BJ (cell line): ENCODE measurements around the gene RAB3B. TPM values are rescaled to one million over a fixed set of nuclear protein-coding genes. Genes with fewer than 3 reads are reported as not detected.

Experiments used
- CTCF ChIA-PET: fragments of 350-600 bp; formaldehyde crosslinking; extraction: SDS; loops from one replicate; lab custom pipeline; 2021; ENCODE audit warnings: antibody characterized with exemption, inconsistent platforms; lab: Yijun Ruan, JAX
- POLR2A ChIA-PET: fragments of 300-600 bp; sonication (Branson Sonifier 250); formaldehyde crosslinking; extraction: SDS; loops from one replicate; lab custom pipeline; 2021; ENCODE audit warnings: antibody characterized with exemption; lab: Charles Lee
- DNase-seq: peaks from one replicate; pipeline ENCODE4 v3.0.0-alpha.2; 2011; ENCODE audit warnings: low read depth
- H3K27me3 ChIP-seq: 2 replicates; pipeline ENCODE4 v1.6.0; 2011; ENCODE audit warnings: low read length; ENCODE audit not compliant: control insufficient read depth, insufficient read depth
- H3K36me3 ChIP-seq: 2 replicates; pipeline ENCODE4 v1.5.1; 2011; ENCODE audit warnings: low read length; ENCODE audit not compliant: control insufficient read depth, insufficient read depth
- H3K4me3 ChIP-seq: 2 replicates; pipeline ENCODE4 v1.5.1; 2011; ENCODE audit warnings: low read depth, mild to moderate bottlenecking, control low read depth, low read length
- polyA plus RNA-seq: library from polyadenylated mRNA; depleted of rRNA; stranded (reverse); fragments of >200 nt; gene quantifications from 2 replicates; pipeline ENCODE4 v1.2.3, GENCODE V29; 2011
- TF ChIP-seq, protein P1 (sequence below): IDR thresholded peaks from 2 replicates; pipeline ENCODE4 v1.5.1; 2011; ENCODE audit warnings: low read depth, mild to moderate bottlenecking, control low read depth, inconsistent platforms, low read length, moderate library complexity; ENCODE audit not compliant: insufficient read depth

The RAB3B gene
- polyA plus RNA-seq, 1 experiment, result 27.4 TPM

DNA sequence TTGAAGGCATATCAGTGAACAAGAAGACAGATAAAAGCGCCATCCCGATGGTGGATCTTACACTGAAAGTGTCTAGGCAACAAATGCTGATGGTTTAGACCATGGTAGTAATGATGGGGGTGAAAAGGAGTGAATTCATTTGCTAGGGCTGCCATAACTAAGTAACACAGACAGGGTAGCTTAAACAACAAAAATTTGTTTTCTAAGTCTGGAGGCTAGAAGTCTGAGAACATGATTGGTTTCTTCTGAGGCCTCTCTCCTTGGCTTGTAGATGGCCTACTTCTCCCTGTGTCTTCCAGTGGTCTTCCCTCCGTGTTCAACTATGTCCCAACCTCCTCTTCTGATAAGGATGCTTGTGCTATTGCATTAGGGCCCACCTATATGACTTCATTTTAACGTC lies 13.4 kb upstream of the RAB3B start:
- Histone ChIP-seq H3K4me3 (no peak overlapping the region), H3K36me3 (no peaks in the 10 kb centered on the region), H3K27me3 (no peaks in the 10 kb centered on the region)
- CTCF ChIA-PET, result interaction anchor here (0.6 to 3.1 kb wide), 3 partner anchors 70 to 209 kb away, joined by 3 to 39 read pairs (median 4); no protein-coding TSS in a partner anchor
- TF ChIP-seq, protein P1, sequence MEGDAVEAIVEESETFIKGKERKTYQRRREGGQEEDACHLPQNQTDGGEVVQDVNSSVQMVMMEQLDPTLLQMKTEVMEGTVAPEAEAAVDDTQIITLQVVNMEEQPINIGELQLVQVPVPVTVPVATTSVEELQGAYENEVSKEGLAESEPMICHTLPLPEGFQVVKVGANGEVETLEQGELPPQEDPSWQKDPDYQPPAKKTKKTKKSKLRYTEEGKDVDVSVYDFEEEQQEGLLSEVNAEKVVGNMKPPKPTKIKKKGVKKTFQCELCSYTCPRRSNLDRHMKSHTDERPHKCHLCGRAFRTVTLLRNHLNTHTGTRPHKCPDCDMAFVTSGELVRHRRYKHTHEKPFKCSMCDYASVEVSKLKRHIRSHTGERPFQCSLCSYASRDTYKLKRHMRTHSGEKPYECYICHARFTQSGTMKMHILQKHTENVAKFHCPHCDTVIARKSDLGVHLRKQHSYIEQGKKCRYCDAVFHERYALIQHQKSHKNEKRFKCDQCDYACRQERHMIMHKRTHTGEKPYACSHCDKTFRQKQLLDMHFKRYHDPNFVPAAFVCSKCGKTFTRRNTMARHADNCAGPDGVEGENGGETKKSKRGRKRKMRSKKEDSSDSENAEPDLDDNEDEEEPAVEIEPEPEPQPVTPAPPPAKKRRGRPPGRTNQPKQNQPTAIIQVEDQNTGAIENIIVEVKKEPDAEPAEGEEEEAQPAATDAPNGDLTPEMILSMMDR, result no peak
- no peak for DNase-seq
- POLR2A ChIA-PET, result no interaction called here

DNA sequence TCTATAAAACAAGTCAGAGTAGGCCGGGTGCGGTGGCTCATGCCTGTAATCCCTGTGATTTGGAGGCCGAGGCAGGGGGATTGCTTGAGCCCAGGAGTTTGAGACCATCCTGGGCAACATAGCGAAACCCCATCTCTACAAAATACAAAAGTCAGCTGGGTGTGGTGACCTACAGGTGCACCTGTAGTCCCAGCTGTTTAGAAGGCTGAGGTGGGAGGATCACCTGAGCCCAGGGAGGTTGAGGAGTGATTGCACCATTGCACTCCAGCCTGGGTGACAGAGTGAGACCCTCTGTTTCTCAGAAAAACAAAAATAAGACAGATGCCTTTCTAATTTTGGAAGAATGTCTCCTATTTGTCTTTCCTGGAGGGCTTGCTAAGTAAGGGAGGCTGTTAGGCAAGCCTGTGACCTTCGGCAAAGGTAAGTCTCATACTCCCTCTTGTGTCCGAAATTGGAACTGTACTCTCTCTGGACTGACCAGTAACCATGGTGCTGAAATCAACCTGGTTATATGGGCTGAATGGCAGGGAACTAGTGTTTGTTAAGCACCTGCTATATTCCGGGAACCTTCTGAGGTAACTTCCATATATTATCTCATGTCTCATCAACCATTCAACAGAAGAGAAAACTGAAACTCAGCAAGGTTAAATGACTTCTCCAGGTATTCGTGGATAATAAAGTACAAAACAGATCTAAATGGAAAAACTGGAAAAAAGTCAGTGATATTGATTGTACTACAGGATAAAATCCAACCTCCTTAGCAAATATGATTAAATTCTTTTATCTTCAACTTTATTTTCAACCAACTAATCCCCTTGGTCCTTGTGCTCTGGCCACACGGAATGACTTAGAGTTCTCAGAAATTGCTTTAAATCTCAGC lies 11.8 kb upstream of the RAB3B start:
- Histone ChIP-seq H3K36me3 (no peaks in the 10 kb centered on the region), H3K27me3 (no peaks in the 10 kb centered on the region), H3K4me3 (no peak overlapping the region)
- ChIA-PET POLR2A (no interaction called here), CTCF (interaction anchor here (0.6 to 1.5 kb wide), 7 partner anchors 11 to 116 kb away, joined by 3 to 17 read pairs (median 4); partner anchors contain the start of gene RAB3B)
- TF ChIP-seq, protein P1, result peak; percentile 87
- peak; percentile 63 for DNase-seq

- ChIA-PET CTCF (interaction anchor here (0.7 to 5.3 kb wide), 5 partner anchors 13 to 230 kb away, joined by 3 to 47 read pairs (median 4); no protein-coding TSS in a partner anchor), POLR2A (no interaction called here)
Observed at GRCh38 chr1:51998701-51999100, 8.2 kb upstream of the RAB3B start.

GRCh38 chr1:51997974-51998382 lies 7.5 kb upstream of the RAB3B start:
- CTCF ChIA-PET, result interaction anchor here (0.7 to 5.3 kb wide), 7 partner anchors 10 to 229 kb away, joined by 3 to 47 read pairs (median 3); no protein-coding TSS in a partner anchor
- POLR2A ChIA-PET, result no interaction called here
- TF ChIP-seq, protein P1, result no peak
- no peaks in the 10 kb centered on the region for H3K27me3 ChIP-seq
- no peak overlapping the region for H3K4me3 ChIP-seq
- H3K36me3 ChIP-seq, result no peaks in the 10 kb centered on the region
- DNase-seq, result no peak

More at GRCh38 chr1:51998701-51999100, 8.2 kb upstream of the RAB3B start:
- no peaks in the 10 kb centered on the region for H3K27me3 ChIP-seq
- no peak for DNase-seq
- H3K4me3 ChIP-seq, result no peak overlapping the region
- TF ChIP-seq, protein P1, result no peak
- no peaks in the 10 kb centered on the region for H3K36me3 ChIP-seq
